ENCODE results near the gene GSN. TPM values are rescaled to one million over a fixed set of nuclear protein-coding genes. Genes with fewer than 3 reads are reported as not detected.

The GSN gene
- total and polyA plus RNA-seq, 9 of the 15 experiments (the other 6 are each of a cell fraction or from before 2014, with no cell fraction given) = 0.39 to 16.6 (median 8.2) TPM

GRCh38 chr9:121233906-121234831 is 33.8 kb upstream of the GSN start (continued):
- TF ChIP-seq MGA (IDR thresholded peaks at IDR 0.05) (peak; percentile 69), HNRNPL (IDR thresholded peaks at IDR 0.05; ENCODE audit: low read depth, low read length) (no peak), ELF4 (CRISPR knock-in tag; IDR thresholded peaks at IDR 0.05) (no peak), RBM34 (IDR thresholded peaks at IDR 0.05; ENCODE audit: borderline replicate concordance, insufficient read depth, low read length) (no peak), NR3C1 (CRISPR knock-in tag; IDR thresholded peaks at IDR 0.05) (no peak), HDAC1 (IDR thresholded peaks at IDR 0.05) (0 out of 4 replicates have a peak, but pooled peaks of 1 of the 2 experiments have one; percentile 39), NFIC (IDR thresholded peaks at IDR 0.05) (peak; percentile 45; the same call in 1 of the 2 replicates), JUND (IDR thresholded peaks at IDR 0.05; ENCODE audit: borderline replicate concordance, low read depth, low read length) (peak; percentile 85), JUND (tag; IDR thresholded peaks at IDR 0.05; ENCODE audit: borderline replicate concordance, low read depth, low read length) (peak; percentile 71; the same call in 2 of the 3 replicates), HLTF (IDR thresholded peaks at IDR 0.05) (no peak), IRF9 (tag; IDR thresholded peaks at IDR 0.05) (peak; percentile 75), CBFB (CRISPR knock-in tag; IDR thresholded peaks at IDR 0.05) (no peak), ZBTB12 (CRISPR knock-in tag; IDR thresholded peaks at IDR 0.05) (no peak)

All from K562 (cell line).